ENCODE results near the gene CDRT4.

Gene CDRT4

GRCh38 chr17:15492791-15493692 is 25.6 kb upstream of the CDRT4 start:
- DNase-seq (ENCODE audit: low read depth, low spot score): peak; percentile 43

- DNase-seq (ENCODE audit: low read depth, low spot score): no peak
These were observed 24.8 kb upstream of the CDRT4 start for GRCh38 chr17:15492186-15492585.

- DNase-seq (ENCODE audit: low read depth, low spot score): peak; percentile 94
These were observed 23.3 kb upstream of the CDRT4 start for GRCh38 chr17:15490634-15491261.

- no peak for DNase-seq (ENCODE audit: low read depth, low spot score)
These were observed 21.1 kb upstream of the CDRT4 start for GRCh38 chr17:15488557-15488956.

GRCh38 chr17:15485045-15485444 is 17.6 kb upstream of the CDRT4 start:
- DNase-seq (ENCODE audit: low read depth, low spot score): peak; percentile 37

GRCh38 chr17:15483431-15483830 is 16.0 kb upstream of the CDRT4 start:
- DNase-seq (ENCODE audit: low read depth, low spot score): no peak

- no peak for DNase-seq (ENCODE audit: low read depth, low spot score)
These were observed 15.1 kb upstream of the CDRT4 start for GRCh38 chr17:15482476-15482875.

GRCh38 chr17:15481481-15481880 is 14.1 kb upstream of the CDRT4 start:
- DNase-seq (ENCODE audit: low read depth, low spot score): no peak

GRCh38 chr17:15480204-15480603 is 12.8 kb upstream of the CDRT4 start:
- no peak for DNase-seq (ENCODE audit: low read depth, low spot score)

- DNase-seq (ENCODE audit: low read depth, low spot score): no peak
These were observed 12.3 kb upstream of the CDRT4 start for GRCh38 chr17:15479703-15480102.

- DNase-seq (ENCODE audit: low read depth, low spot score): no peak
These were observed 11.4 kb upstream of the CDRT4 start for GRCh38 chr17:15478845-15479244.

GRCh38 chr17:15475631-15476354 is 8.4 kb upstream of the CDRT4 start:
- DNase-seq (ENCODE audit: low read depth, low spot score): no peak

- DNase-seq (ENCODE audit: low read depth, low spot score): no peak
These were observed 5.5 kb upstream of the CDRT4 start for GRCh38 chr17:15472891-15473290.

GRCh38 chr17:15470536-15470935 is 3.1 kb upstream of the CDRT4 start:
- DNase-seq (ENCODE audit: low read depth, low spot score): peak; percentile 16

- no peak for DNase-seq (ENCODE audit: low read depth, low spot score)
These were observed 1.8 kb upstream of the CDRT4 start for GRCh38 chr17:15469260-15469659.

- DNase-seq (ENCODE audit: low read depth, low spot score): peak; percentile 71
These were observed 705 bp upstream of the CDRT4 start for GRCh38 chr17:15468126-15468525.

GRCh38 chr17:15466131-15466530 is 1.3 kb downstream of the CDRT4 start:
- DNase-seq (ENCODE audit: low read depth, low spot score): no peak

- no peak for DNase-seq (ENCODE audit: low read depth, low spot score)
These were observed 2.2 kb downstream of the CDRT4 start for GRCh38 chr17:15465045-15465701.

- DNase-seq (ENCODE audit: low read depth, low spot score): no peak
These were observed 3.0 kb downstream of the CDRT4 start for GRCh38 chr17:15464231-15464985.

- DNase-seq (ENCODE audit: low read depth, low spot score): peak; percentile 71
These were observed 4.2 kb downstream of the CDRT4 start for GRCh38 chr17:15462976-15463772.

Data from ELF-1 (cell line).